Stimulated activated naive B cell treated with anti-CD40 and anti-IgM and Interleukin-4, amounts not matched to agents 10 μg/mL and 1 μg/mL and 100 μg/mL, for 72 hours (primary cell): ENCODE measurements around the gene CARF.

ENCODE experiments used
- ATAC-seq, 2 donors: fragments of 150-1000 bp; cut with Tn5 transposase; replicated peaks; 2 replicates each; pipeline ENCODE4 v1.10.0; 2021; ENCODE audit warnings: moderate library complexity in 1 of 2
- DNase-seq: peaks from one replicate; pipeline ENCODE4 v3.0.0; 2021
- H3K27ac Mint-ChIP-seq: one replicate; pipeline ENCODE4 v1.8.0; 2022; ENCODE audit warnings: mild to moderate bottlenecking, mixed read lengths
- H3K27me3 Mint-ChIP-seq, 2 donors: one replicate each; pipeline ENCODE4 v1.8.0; 2022; ENCODE audit warnings: mixed read lengths in 2 of 2
- H3K36me3 Mint-ChIP-seq, 2 donors: one replicate each; pipeline ENCODE4 v1.8.0; 2022; ENCODE audit warnings: mixed read lengths in 2 of 2, mild to moderate bottlenecking in 1 of 2
- H3K4me1 Mint-ChIP-seq, 2 donors: one replicate each; pipeline ENCODE4 v1.8.0; 2022; ENCODE audit warnings: mixed read lengths in 2 of 2, mild to moderate bottlenecking in 1 of 2
- H3K4me3 Mint-ChIP-seq, 2 donors: one replicate each; pipeline ENCODE4 v1.8.0; 2022; ENCODE audit warnings: mild to moderate bottlenecking in 2 of 2, mixed read lengths in 2 of 2, moderate library complexity in 1 of 2
- H3K9me3 Mint-ChIP-seq, 2 donors: one replicate each; pipeline ENCODE4 v1.8.0; 2022; ENCODE audit warnings: mixed read lengths in 2 of 2, mild to moderate bottlenecking in 1 of 2

CARF gene

DNA sequence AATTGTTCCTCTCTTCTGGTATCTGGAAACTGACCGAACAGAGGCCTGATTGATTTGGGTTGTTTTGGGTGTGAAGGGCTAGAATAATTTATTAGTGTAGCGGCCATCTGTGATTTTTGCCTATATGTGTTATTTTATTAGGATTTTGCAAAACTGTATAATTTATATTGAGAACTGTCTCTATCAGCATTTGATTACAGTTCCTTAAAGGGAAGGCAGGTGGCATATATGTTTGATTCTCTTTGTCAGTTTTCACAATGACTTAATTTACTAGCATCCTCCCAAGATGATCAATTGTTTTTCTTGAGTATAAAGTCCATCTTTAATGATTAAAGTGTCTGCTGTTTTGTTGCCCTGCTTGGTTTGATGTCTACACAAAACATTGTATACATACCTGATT lies 107.1 kb downstream of the CARF start:
- Mint-ChIP-seq H3K9me3 (no peaks in the 10 kb centered on the region), H3K4me3 (no peak overlapping the region), H3K4me1 (peaks cover 10 to 22% of the 10 kb centered on the region in 2 donors), H3K27ac (no peak overlapping the region), H3K27me3 (no peaks in the 10 kb centered on the region), H3K36me3 (peaks cover 10 to 13% of the 10 kb centered on the region in 2 donors)
- DNase-seq, result no peak
- ATAC-seq, result no peak

DNA sequence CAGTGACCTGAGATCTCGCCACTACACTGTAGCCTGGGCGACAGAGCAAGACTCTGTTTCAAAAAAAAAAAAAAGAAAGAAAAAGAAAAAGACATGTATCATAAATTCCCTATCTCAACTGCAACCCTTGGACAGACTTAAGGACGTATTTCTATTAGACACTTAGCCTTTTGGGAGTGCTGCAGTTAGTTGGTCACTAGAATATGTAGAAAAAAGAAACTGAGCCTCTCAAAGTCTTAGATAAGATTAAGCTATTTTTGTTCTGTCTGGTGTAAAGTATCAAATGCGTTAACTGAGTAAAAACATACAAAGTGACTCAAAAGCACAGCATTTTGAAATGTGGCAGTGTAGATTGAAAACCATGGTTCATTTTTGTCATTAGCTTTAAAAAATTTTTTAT lies 109.9 kb downstream of the CARF start:
- no peak for ATAC-seq
- no peaks in the 10 kb centered on the region for H3K9me3 Mint-ChIP-seq
- no peak for DNase-seq
- H3K4me3 Mint-ChIP-seq, result no peak overlapping the region
- peaks cover 10 to 13% of the 10 kb centered on the region in 2 donors for H3K36me3 Mint-ChIP-seq
- peaks cover 8% of the 10 kb centered on the region in 2 donors for H3K4me1 Mint-ChIP-seq
- H3K27ac Mint-ChIP-seq, result no peak overlapping the region
- H3K27me3 Mint-ChIP-seq, result no peaks in the 10 kb centered on the region

DNA sequence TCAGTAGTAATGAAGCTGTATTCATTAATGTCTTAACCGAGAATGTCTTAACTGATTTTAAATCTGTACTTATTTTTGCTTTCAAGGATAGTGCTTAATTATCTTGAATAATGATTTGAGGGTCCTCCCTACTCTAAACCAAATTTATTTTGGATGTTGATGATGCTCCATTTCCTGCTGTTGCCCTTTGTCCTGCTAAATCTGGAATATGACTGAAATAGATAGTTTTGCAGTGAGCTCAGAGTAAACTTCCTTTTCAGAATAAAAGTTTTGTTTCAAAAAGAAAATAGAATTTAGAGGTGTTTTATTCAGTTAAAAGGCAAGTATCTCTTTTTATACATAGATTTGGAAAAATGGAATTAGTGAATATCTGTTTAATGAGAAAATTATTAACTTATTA lies 110.7 kb downstream of the CARF start:
- peaks cover 10 to 13% of the 10 kb centered on the region in 2 donors for H3K36me3 Mint-ChIP-seq
- peaks cover 8% of the 10 kb centered on the region in 2 donors for H3K4me1 Mint-ChIP-seq
- no peaks in the 10 kb centered on the region for H3K9me3 Mint-ChIP-seq
- no peaks in the 10 kb centered on the region for H3K27me3 Mint-ChIP-seq
- ATAC-seq, result no peak
- DNase-seq, result no peak
- H3K27ac Mint-ChIP-seq, result no peak overlapping the region
- no peak overlapping the region for H3K4me3 Mint-ChIP-seq

DNA sequence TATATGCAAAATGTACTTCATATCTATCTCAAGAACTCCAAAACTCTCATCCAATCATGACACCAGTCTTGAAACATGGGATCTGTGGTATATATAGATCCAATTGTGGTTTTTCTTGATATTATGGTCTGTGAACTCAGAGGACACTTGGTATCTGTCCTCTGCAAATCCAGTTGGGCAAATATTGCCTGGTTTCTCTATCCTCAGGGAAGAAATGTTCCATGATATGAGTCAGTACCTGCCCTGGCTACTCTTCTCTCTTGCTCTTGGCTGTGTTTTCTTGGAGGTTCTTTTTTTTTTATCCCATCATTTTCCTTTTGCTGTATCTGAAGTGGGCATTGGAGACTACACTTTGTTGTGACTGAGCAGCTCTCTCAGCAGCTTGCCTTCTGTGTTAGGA lies 113.5 kb downstream of the CARF start:
- ATAC-seq, result no peak
- Mint-ChIP-seq H3K27me3 (no peaks in the 10 kb centered on the region), H3K27ac (peak overlapping the region; percentile 44), H3K36me3 (peaks cover 8 to 10% of the 10 kb centered on the region in 2 donors), H3K4me1 (peaks cover 0 to 1% of the 10 kb centered on the region in 2 donors), H3K9me3 (no peaks in the 10 kb centered on the region), H3K4me3 (no peak overlapping the region)
- DNase-seq, result no peak

DNA sequence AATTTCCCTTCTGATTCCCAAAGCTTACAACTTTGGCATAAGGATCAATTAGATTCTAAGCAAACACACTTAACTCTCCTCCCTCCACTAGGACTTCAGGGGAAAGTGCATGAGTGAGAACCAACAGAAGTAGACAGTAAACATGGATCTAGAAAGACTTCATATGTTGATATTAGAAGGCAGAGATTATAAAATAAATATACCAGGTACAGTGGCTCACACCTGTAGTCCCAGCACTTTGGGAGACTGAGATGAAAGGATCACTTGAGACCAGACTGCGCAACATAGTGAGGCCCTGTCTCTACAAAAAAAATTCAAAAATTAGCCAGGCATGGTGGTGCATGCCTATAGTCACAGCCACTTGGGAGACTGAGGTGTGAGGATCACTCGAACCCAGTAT lies 118.5 kb downstream of the CARF start:
- Mint-ChIP-seq H3K27ac (no peak overlapping the region), H3K4me1 (peaks cover 0 to 4% of the 10 kb centered on the region in 2 donors), H3K36me3 (peaks cover 2 to 9% of the 10 kb centered on the region in 2 donors), H3K9me3 (no peaks in the 10 kb centered on the region), H3K27me3 (no peaks in the 10 kb centered on the region), H3K4me3 (no peak overlapping the region)
- no peak for DNase-seq
- no peak for ATAC-seq

DNA sequence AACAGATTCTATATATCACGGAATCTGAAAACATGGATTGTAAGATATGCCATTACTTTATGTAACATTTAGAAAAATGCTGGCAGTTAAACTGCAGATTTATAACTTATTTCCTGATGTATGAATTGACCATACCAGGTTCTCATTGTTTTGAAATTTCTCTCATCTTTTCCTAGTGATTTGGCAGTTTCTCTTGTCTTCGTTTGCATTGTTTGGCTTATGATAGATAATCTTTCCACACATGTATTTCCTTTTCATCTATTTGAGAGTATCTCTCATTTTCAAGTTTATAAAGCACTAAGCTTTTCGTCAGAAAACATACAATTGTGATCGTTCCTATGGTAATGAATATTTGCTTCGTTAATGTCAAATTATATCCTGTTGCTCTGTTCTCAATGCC lies 118.9 kb downstream of the CARF start:
- peaks cover 2 to 9% of the 10 kb centered on the region in 2 donors for H3K36me3 Mint-ChIP-seq
- H3K4me1 Mint-ChIP-seq, result peaks cover 0 to 2% of the 10 kb centered on the region in 2 donors
- H3K27me3 Mint-ChIP-seq, result no peaks in the 10 kb centered on the region
- ATAC-seq (no peak), DNase-seq (no peak)
- no peaks in the 10 kb centered on the region for H3K9me3 Mint-ChIP-seq
- no peak overlapping the region for H3K27ac Mint-ChIP-seq
- H3K4me3 Mint-ChIP-seq, result no peak overlapping the region

DNA sequence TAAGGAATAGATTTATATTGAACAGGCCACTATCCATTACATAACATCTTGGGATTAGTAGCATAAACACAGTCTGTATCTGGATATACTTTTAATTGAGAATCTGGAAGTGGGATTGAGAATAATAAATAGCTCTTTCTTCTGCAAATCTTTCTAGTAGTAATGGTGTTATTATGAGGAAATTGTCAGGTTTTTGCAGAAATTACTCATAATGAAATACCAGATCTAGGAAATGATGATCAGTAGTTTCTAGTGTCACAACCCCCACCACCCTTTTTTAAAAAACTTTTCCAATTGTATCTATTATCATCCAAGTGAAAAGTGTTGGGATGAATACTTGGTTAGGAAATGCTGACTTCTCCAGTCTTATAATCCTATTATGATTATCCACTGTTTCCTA lies 121.3 kb downstream of the CARF start:
- peak in 1 of 2 donors; percentile 16 for ATAC-seq
- Mint-ChIP-seq H3K27ac (no peak overlapping the region), H3K27me3 (no peaks in the 10 kb centered on the region), H3K4me3 (no peak overlapping the region), H3K9me3 (no peaks in the 10 kb centered on the region), H3K36me3 (peaks cover 2 to 9% of the 10 kb centered on the region in 2 donors), H3K4me1 (peaks cover 2% of the 10 kb centered on the region in 2 donors)
- no peak for DNase-seq

DNA sequence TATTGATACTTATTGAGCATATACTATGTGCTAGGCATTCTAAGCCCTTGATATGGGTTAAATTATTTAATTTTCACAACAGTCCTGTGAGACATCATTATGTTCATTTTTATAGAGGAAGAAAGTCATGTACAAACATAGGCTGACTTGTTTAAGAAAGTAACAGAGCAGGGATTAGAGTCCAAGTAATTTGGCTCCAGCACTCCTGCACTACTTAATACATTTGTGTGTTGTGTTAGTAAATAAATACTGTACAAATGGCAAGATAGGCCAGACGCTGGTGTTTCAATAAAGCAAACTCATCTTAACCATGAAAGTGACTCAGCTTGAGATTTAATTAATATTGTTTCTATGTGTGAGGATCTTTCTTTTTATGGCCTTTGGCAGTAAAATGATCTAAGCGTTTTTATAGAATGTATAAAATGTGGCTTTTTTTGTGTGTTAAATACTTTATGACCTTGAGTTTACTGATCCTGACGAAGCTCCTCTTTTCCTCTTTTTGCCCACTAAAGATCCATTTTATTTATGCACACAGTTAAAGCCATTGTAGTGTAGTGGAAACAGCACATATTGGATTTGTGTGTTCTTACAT lies 123.9 kb downstream of the CARF start:
- H3K4me1 Mint-ChIP-seq, result peaks cover 2 to 5% of the 10 kb centered on the region in 2 donors
- H3K27me3 Mint-ChIP-seq, result no peaks in the 10 kb centered on the region
- H3K36me3 Mint-ChIP-seq, result peaks cover 2 to 17% of the 10 kb centered on the region in 2 donors
- H3K27ac Mint-ChIP-seq, result no peak overlapping the region
- ATAC-seq (no peak), DNase-seq (no peak)
- no peak overlapping the region for H3K4me3 Mint-ChIP-seq
- no peaks in the 10 kb centered on the region for H3K9me3 Mint-ChIP-seq
